GM12878 (cell line): ENCODE data around the gene FAM193B. TPM values are rescaled to one million over a fixed set of nuclear protein-coding genes. Genes with fewer than 3 reads are reported as not detected.

Experiments used
- ATAC-seq: fragments of 200-7000 bp; cut with Tn5 transposase; 3 replicates; pipeline ENCODE4 v1.9.1; 2020; ENCODE audit warnings: mild to moderate bottlenecking, moderate library complexity
- BruUV-seq: library from RNA; stranded (reverse); fragments of 400-500 nt; replicated peaks from 2 replicates; lab custom pipeline; 2021; lab: Mats Ljungman, UMichigan
- CTCF ChIA-PET: fragments of 300-600 bp; sonication (Branson Sonifier 250); formaldehyde crosslinking; extraction: SDS; loops from one replicate; lab custom pipeline; 2021; ENCODE audit warnings: inconsistent platforms; lab: Yijun Ruan, JAX
- POLR2A ChIA-PET: fragments of 350-600 bp; formaldehyde crosslinking; extraction: SDS; loops from one replicate; lab custom pipeline; 2021; ENCODE audit warnings: inconsistent platforms; lab: Charles Lee
- RAD21 ChIA-PET: fragments of 300-600 bp; sonication (Branson Sonifier 250); formaldehyde crosslinking; loops from one replicate; lab custom pipeline; 2023; ENCODE audit warnings: antibody characterized with exemption; ENCODE audit not compliant: unreplicated experiment; lab: Charles Lee
- SMC1A ChIA-PET: fragments of 300-600 bp; sonication (Branson Sonifier 250); formaldehyde crosslinking; loops from one replicate; lab custom pipeline; 2023; ENCODE audit not compliant: unreplicated experiment, uncharacterized antibody; lab: Charles Lee
- DNase-seq: peaks from one replicate; pipeline ENCODE4 v3.0.0-alpha.2; 2011; ENCODE audit warnings: low read depth, low spot score
- FAIRE-seq: peaks from 3 replicates; lab custom pipeline; 2011; peaks lifted over from hg19 to GRCh38; lab: Jason Lieb, UNC
- H2AFZ ChIP-seq: 2 replicates; pipeline ENCODE4 v1.6.0; 2011; ENCODE audit warnings: low read depth, low read length, control low read depth; ENCODE audit not compliant: control insufficient read depth
- H3K27ac ChIP-seq: 2 replicates; pipeline ENCODE4 v1.5.1; 2011; ENCODE audit warnings: control low read depth; ENCODE audit not compliant: control insufficient read depth, insufficient read depth
- H3K27me3 ChIP-seq, 2 experiments: replicated peaks in 1 of 2; 2 replicates each; pipeline versions ENCODE4 v1.6.0 to v1.6.1; 2011; ENCODE audit warnings: low read length in 1 of 2; ENCODE audit not compliant: control insufficient read depth in 2 of 2, insufficient read depth in 2 of 2
- H3K36me3 ChIP-seq, 2 experiments: 2 replicates each; pipeline ENCODE4 v1.5.1; 2011; ENCODE audit warnings: low read length in 1 of 2; ENCODE audit not compliant: control insufficient read depth in 2 of 2, insufficient read depth in 2 of 2
- H3K4me1 ChIP-seq: 2 replicates; pipeline ENCODE4 v1.6.1; 2011; ENCODE audit warnings: mild to moderate bottlenecking, low read length, moderate library complexity, mixed read lengths; ENCODE audit not compliant: control insufficient read depth, insufficient read depth
- H3K4me2 ChIP-seq: 2 replicates; pipeline ENCODE4 v1.6.0; 2011; ENCODE audit warnings: control low read depth; ENCODE audit not compliant: control insufficient read depth, insufficient read depth
- H3K4me3 ChIP-seq: fragments of 200-600 bp; sonication (generic); 2 replicates; pipeline ENCODE4 v1.5.1; 2016
- H3K79me2 ChIP-seq: 2 replicates; pipeline ENCODE4 v1.6.0; 2011; ENCODE audit warnings: low read length; ENCODE audit not compliant: control insufficient read depth, insufficient read depth
- H3K9ac ChIP-seq: 2 replicates; pipeline ENCODE4 v1.8.0; 2011; ENCODE audit warnings: low read length, control low read depth, mixed read lengths; ENCODE audit not compliant: control insufficient read depth, insufficient read depth
- H3K9me3 ChIP-seq: replicated peaks from 3 replicates; pipeline ENCODE4 v1.5.1; 2011; ENCODE audit warnings: mild to moderate bottlenecking, low read length; ENCODE audit not compliant: control insufficient read depth, insufficient read depth
- H4K20me1 ChIP-seq: 2 replicates; pipeline ENCODE4 v1.6.0; 2011; ENCODE audit not compliant: control insufficient read depth, insufficient read depth
- ATF3 ChIP-seq: IDR thresholded peaks from 2 replicates; pipeline ENCODE4 v1.6.1; 2011; ENCODE audit warnings: low read depth, mild to moderate bottlenecking, low read length, moderate library complexity, borderline replicate concordance; ENCODE audit errors: extremely low read depth
- E4F1 ChIP-seq: fragments of 450-650 bp; IDR thresholded peaks from 2 replicates; pipeline ENCODE4 v1.6.1; 2018; ENCODE audit warnings: borderline replicate concordance, mild to moderate bottlenecking; ENCODE audit not compliant: partially characterized antibody
- GABPA ChIP-seq: IDR thresholded peaks from 2 replicates; pipeline ENCODE4 v1.6.1; 2014; ENCODE audit warnings: antibody characterized with exemption, low read depth, mild to moderate bottlenecking, inconsistent platforms
- IKZF1 ChIP-seq: fragments of 450-650 bp; conservative IDR thresholded peaks from 2 replicates; pipeline ENCODE4 v1.6.1; 2017; ENCODE audit warnings: antibody characterized with exemption, mild to moderate bottlenecking
- IRF4 ChIP-seq: IDR thresholded peaks from 2 replicates; pipeline ENCODE4 v1.6.1; 2011; ENCODE audit warnings: low read depth, low read length
- NFYA ChIP-seq: IDR thresholded peaks from 2 replicates; pipeline ENCODE4 v1.6.1; 2011; ENCODE audit warnings: low read depth, mild to moderate bottlenecking, low read length, improper control_type of control experiment, borderline replicate concordance
- SIX5 ChIP-seq: IDR thresholded peaks from 2 replicates; pipeline ENCODE4 v1.6.1; 2011; ENCODE audit warnings: mild to moderate bottlenecking, low read depth, low read length, moderate library complexity; ENCODE audit not compliant: severe bottlenecking
- YY1 ChIP-seq: IDR thresholded peaks from 2 replicates; pipeline ENCODE4 v1.6.1; 2011; ENCODE audit warnings: low read depth, mild to moderate bottlenecking, low read length
- WGBS: methylation state at CpG from one replicate; pipeline ENCODE4 v1.1.6; 2016; ENCODE audit warnings: low lambda C conversion rate; ENCODE audit not compliant: insufficient replicate concordance, insufficient coverage; ENCODE audit errors: missing lambda C conversion rate; 5-methylcytosine and 5-hydroxymethylcytosine counted together
- in situ Hi-C: fragments of 300-500 bp; cut with MboI; formaldehyde crosslinking; loops from 9 replicates; pipeline ENCODE4 v1.14.3; 2018; ENCODE audit warnings: mixed read lengths
- intact Hi-C: fragments of 100-400 bp; cut with micrococcal nuclease; formaldehyde crosslinking; loops from one replicate; pipeline ENCODE4 v1.14.2; 2022; ENCODE audit not compliant: unreplicated experiment
- polyA plus RNA-seq, 11 experiments: library from polyadenylated mRNA; depleted of rRNA in 4 of 11; unstranded in 6 of 11; stranded (reverse) in 5 of 11; fragments of >200 nt; fragmentation: Nextera tagmentation in 4 of 11; fragmentation: Illumina TruSeq in 1 of 11; extraction: Ambion mirVana in 4 of 11; extraction: Trizol in 1 of 11; gene quantifications; 1 replicate in 1 of 11; 2 replicates in 10 of 11; pipeline versions ENCODE4 v1.2.1 to v1.2.3, GENCODE V29; 2011 to 2016; ENCODE audit warnings: inconsistent platforms in 2 of 11, missing spikeins in 2 of 11, low read depth in 1 of 11
- total RNA-seq, 4 experiments: library from RNA; depleted of rRNA in 3 of 4; stranded (reverse); fragments of >200 nt in 3 of 4; fragmentation: Illumina TruSeq in 1 of 4; extraction: Trizol in 1 of 4; gene quantifications; 2 replicates each; pipeline versions ENCODE4 v1.2.1 to v1.2.3, GENCODE V29; 2013 to 2021
- TF ChIP-seq, protein P1 (sequence below): IDR thresholded peaks from 2 replicates; pipeline ENCODE4 v1.6.1; 2012; ENCODE audit warnings: improper control_type of control experiment, low read depth, low read length; ENCODE audit not compliant: insufficient replicate concordance

The FAM193B gene
- total and polyA plus RNA-seq, 10 of the 15 experiments (the other 5 are each of a cell fraction or from before 2014, with no cell fraction given), result 3.3 to 47.0 (median 25.1) TPM

DNA sequence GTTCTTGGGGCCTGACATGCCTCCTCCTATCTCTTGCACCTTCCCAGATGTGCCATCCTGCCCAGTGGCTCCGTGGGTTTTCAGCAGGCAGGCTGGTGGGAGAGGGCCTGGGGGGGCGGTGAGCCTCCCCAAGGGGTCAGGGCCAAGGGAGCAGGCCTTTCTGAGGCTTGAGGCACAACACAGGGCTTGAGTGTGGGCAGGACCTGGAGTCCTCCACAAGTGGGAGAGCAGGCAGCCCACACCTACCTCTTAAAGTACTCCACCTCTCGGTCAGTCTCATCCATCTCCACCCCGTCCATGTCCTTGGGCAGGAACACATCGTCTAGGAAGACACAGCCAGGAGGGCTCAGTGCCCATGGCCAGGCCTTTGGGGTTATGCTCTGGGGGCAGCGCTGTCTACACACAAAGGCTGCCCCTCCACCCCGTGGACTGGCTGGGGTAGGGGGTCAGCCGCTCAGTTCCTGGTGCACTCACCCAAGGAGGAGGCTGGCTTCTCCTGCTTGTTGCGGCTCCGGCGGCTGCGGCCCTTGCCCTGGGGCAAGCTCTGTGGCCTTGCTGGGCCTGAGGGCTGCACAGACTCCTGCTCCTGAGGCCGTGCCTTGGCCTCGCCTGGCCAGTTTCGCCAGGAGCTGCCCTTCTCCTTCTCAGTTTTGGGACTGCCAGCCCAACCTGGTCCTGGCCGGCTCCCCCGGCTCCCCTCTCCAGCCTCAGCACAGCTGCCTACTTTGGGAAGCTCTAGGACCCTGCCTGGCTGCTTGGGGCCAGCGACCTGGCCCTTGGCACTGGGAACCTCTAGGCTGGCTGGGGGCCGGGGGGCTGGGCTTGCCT is 30.4 kb downstream of the FAM193B start:
- 94% methylated on average over 19 of the region's 19 CpGs for WGBS
- POLR2A ChIA-PET, result interaction anchor here (0.7 to 1.0 kb wide), 2 partner anchors 8 to 90 kb away, joined by 3 to 4 read pairs; no protein-coding TSS in a partner anchor

More for the DNA sequence above, 30.4 kb downstream of the FAM193B start:
- FAIRE-seq, result no peak
- Histone ChIP-seq H3K27me3 (no peaks in the 10 kb centered on the region), H3K4me2 (no peak overlapping the region), H3K9ac (no peak overlapping the region)
- CTCF ChIA-PET, result no interaction called here
- no peak for TF ChIP-seq IKZF1
- no peak for TF ChIP-seq NFYA
- no peak for TF ChIP-seq GABPA
- TF ChIP-seq ATF3, result no peak
- no peak for TF ChIP-seq E4F1
- no peak for TF ChIP-seq SIX5
- TF ChIP-seq, protein P1, sequence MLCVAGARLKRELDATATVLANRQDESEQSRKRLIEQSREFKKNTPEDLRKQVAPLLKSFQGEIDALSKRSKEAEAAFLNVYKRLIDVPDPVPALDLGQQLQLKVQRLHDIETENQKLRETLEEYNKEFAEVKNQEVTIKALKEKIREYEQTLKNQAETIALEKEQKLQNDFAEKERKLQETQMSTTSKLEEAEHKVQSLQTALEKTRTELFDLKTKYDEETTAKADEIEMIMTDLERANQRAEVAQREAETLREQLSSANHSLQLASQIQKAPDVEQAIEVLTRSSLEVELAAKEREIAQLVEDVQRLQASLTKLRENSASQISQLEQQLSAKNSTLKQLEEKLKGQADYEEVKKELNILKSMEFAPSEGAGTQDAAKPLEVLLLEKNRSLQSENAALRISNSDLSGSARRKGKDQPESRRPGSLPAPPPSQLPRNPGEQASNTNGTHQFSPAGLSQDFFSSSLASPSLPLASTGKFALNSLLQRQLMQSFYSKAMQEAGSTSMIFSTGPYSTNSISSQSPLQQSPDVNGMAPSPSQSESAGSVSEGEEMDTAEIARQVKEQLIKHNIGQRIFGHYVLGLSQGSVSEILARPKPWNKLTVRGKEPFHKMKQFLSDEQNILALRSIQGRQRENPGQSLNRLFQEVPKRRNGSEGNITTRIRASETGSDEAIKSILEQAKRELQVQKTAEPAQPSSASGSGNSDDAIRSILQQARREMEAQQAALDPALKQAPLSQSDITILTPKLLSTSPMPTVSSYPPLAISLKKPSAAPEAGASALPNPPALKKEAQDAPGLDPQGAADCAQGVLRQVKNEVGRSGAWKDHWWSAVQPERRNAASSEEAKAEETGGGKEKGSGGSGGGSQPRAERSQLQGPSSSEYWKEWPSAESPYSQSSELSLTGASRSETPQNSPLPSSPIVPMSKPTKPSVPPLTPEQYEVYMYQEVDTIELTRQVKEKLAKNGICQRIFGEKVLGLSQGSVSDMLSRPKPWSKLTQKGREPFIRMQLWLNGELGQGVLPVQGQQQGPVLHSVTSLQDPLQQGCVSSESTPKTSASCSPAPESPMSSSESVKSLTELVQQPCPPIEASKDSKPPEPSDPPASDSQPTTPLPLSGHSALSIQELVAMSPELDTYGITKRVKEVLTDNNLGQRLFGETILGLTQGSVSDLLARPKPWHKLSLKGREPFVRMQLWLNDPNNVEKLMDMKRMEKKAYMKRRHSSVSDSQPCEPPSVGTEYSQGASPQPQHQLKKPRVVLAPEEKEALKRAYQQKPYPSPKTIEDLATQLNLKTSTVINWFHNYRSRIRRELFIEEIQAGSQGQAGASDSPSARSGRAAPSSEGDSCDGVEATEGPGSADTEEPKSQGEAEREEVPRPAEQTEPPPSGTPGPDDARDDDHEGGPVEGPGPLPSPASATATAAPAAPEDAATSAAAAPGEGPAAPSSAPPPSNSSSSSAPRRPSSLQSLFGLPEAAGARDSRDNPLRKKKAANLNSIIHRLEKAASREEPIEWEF, result no peak
- TF ChIP-seq IRF4, result no peak
- no peak for TF ChIP-seq YY1
- TF ChIP-seq, all 136 proteins: peak for 0
- ATAC-seq (no peak), DNase-seq (no peak)
- intact Hi-C loops (no loop called here), in situ Hi-C loops (no loop called here)
- SMC1A ChIA-PET, result no interaction called here
- Histone ChIP-seq H2AFZ (no peak overlapping the region), H3K79me2 (no peaks in the 10 kb centered on the region; the same call in 1 of the 2 replicates), H3K4me1 (no peaks in the 10 kb centered on the region; the same call in 1 of the 2 replicates), H3K4me3 (no peak overlapping the region), H3K27ac (no peak overlapping the region), H3K9me3 (no peaks in the 10 kb centered on the region), H4K20me1 (no peaks in the 10 kb centered on the region), H3K36me3 (peaks cover 8 to 17% of the 10 kb centered on the region in 2 experiments; a peak in 3 of 4 replicates)
- RAD21 ChIA-PET, result no interaction called here
- no TSS peak for BruUV-seq
